Aorta (tissue), 5 donors: ENCODE data around the gene CAB39. TPM values are rescaled to one million over a fixed set of nuclear protein-coding genes. Genes with fewer than 3 reads are reported as not detected.

ENCODE experiments used
- ATAC-seq: fragments of 200-7000 bp; cut with Tn5 transposase; one replicate; pipeline ENCODE4 v1.9.1; 2022; ENCODE audit warnings: moderate library complexity; ENCODE audit not compliant: low FRiP score
- DNase-seq, 2 donors: peaks; one replicate each; pipeline ENCODE4 v3.0.0-alpha.2; 2020
- H3K27ac ChIP-seq, 2 donors: one replicate each; pipeline ENCODE4 v1.5.1; 2013; ENCODE audit warnings: low read length in 2 of 2, mild to moderate bottlenecking in 2 of 2, moderate library complexity in 2 of 2, control low read depth in 1 of 2, inconsistent platforms in 1 of 2, low read depth in 1 of 2
- H3K27me3 ChIP-seq, 2 donors: one replicate each; pipeline ENCODE4 v1.6.1; 2013; ENCODE audit warnings: control low read depth in 1 of 2, low read length in 1 of 2, mild to moderate bottlenecking in 1 of 2, moderate library complexity in 1 of 2; ENCODE audit not compliant: insufficient read depth in 2 of 2, control insufficient read depth in 1 of 2
- H3K36me3 ChIP-seq, 2 donors: one replicate each; pipeline ENCODE4 v1.6.1; 2013; ENCODE audit warnings: control low read depth in 1 of 2, low read length in 1 of 2, mild to moderate bottlenecking in 1 of 2; ENCODE audit not compliant: insufficient read depth in 2 of 2, control insufficient read depth in 1 of 2
- H3K4me1 ChIP-seq, 2 donors: one replicate each; pipeline ENCODE4 v1.6.1; 2013; ENCODE audit warnings: low read length in 2 of 2, control low read depth in 1 of 2, mild to moderate bottlenecking in 1 of 2, moderate library complexity in 1 of 2; ENCODE audit not compliant: insufficient read depth in 2 of 2, control insufficient read depth in 1 of 2
- H3K4me3 ChIP-seq, 2 donors: one replicate each; pipeline ENCODE4 v1.5.1; 2013; ENCODE audit warnings: low read length in 2 of 2, control low read depth in 1 of 2, mild to moderate bottlenecking in 1 of 2
- H3K9me3 ChIP-seq: one replicate; pipeline ENCODE4 v1.6.1; 2013; ENCODE audit warnings: mild to moderate bottlenecking, low read length; ENCODE audit not compliant: control insufficient read depth
- WGBS, 2 donors: extraction: QIAGEN DNeasy Blood & Tissue Kit; methylation state at CpG; one replicate each; pipeline ENCODE4 v1.1.7; 2013; 5-methylcytosine and 5-hydroxymethylcytosine counted together
- intact Hi-C, 2 donors: fragments of 100-400 bp; cut with DNase I; formaldehyde crosslinking; loops; one replicate each; pipeline versions ENCODE4 v1.14.2 to v1.15.0; 2022
- polyA plus RNA-seq, 2 donors: library from polyadenylated mRNA; stranded (reverse); fragments of 200-250 nt; gene quantifications; one replicate each; pipeline ENCODE4 v1.2.3, GENCODE V29; 2013
- total RNA-seq, 2 donors: library from RNA; stranded (reverse); fragmentation: NEBNext Ultra II Directional; extraction: Animal tissue kit (Norgen Biotek cat#: 25700); gene quantifications; one replicate each; pipeline ENCODE4 v1.2.1, GENCODE V29; 2021
- donor health status: healthy with polysubstance abuse.
- donor health status: Bipolar disorder and iron deficiency.
- donor health status: DM: no; HTN: no; CAD: no.
- donor health status: DM: no; HTN: no; CAD: no.
- donor health status: DM: yes; HTN: yes; CAD: no.

The CAB39 gene
- total and polyA plus RNA-seq, 4 donors = 27.3 to 81.1 (median 69.1) TPM

- no peaks in the 10 kb centered on the region for H3K27me3 ChIP-seq
- intact Hi-C loops = loop anchor here (2.0 to 10.0 kb wide), 2 partner anchors 162 to 230 kb away; partner anchors contain the start of gene PSMD1 (in 2 of the 2)
- no peaks in the 10 kb centered on the region for H3K9me3 ChIP-seq
- peaks cover 0 to 2% of the 10 kb centered on the region in 2 donors for H3K36me3 ChIP-seq
- ATAC-seq = peak; percentile 84
- no peak overlapping the region for H3K27ac ChIP-seq
- H3K4me1 ChIP-seq = no peaks in the 10 kb centered on the region
- DNase-seq = no peak
- WGBS, 2 donors = 21 to 22% methylated on average over 14 of the region's 14 CpGs
- no peak overlapping the region for H3K4me3 ChIP-seq
Measured at GRCh38 chr2:230824406-230824978, 111.8 kb downstream of the CAB39 start.

DNA sequence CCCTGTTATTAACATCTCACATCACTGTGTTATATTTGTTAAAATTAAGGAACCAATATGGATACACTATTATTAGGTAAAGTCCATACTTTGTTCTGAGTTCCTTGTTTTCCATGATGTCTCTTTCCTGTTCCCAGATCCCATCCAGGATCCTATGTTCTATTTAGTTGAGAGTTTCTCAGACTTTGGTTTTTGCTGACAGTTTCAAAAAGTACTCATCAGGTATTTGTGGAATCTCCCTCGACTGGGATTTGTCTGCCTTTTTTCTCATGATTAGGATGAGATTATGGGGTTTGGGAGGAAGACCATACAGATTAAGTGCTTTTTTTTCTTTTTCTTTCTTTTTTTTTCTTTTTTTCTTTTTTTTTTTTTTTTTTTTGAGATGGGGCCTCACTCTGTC is 112.7 kb downstream of the CAB39 start:
- peaks cover 0 to 2% of the 10 kb centered on the region in 2 donors for H3K36me3 ChIP-seq
- DNase-seq (no peak), ATAC-seq (no peak)
- peaks cover 3% of the 10 kb centered on the region for H3K9me3 ChIP-seq
- no peaks in the 10 kb centered on the region for H3K27me3 ChIP-seq
- H3K4me3 ChIP-seq = no peak overlapping the region
- 65 to 70% methylated on average over 1 of the region's 1 CpG for WGBS, 2 donors
- H3K4me1 ChIP-seq = no peaks in the 10 kb centered on the region
- H3K27ac ChIP-seq = no peak overlapping the region
- intact Hi-C loops = loop anchor here (2.0 to 10.0 kb wide), 3 partner anchors 87 to 229 kb away; partner anchors contain the start of gene PSMD1 (in 2 of the 2)

DNA sequence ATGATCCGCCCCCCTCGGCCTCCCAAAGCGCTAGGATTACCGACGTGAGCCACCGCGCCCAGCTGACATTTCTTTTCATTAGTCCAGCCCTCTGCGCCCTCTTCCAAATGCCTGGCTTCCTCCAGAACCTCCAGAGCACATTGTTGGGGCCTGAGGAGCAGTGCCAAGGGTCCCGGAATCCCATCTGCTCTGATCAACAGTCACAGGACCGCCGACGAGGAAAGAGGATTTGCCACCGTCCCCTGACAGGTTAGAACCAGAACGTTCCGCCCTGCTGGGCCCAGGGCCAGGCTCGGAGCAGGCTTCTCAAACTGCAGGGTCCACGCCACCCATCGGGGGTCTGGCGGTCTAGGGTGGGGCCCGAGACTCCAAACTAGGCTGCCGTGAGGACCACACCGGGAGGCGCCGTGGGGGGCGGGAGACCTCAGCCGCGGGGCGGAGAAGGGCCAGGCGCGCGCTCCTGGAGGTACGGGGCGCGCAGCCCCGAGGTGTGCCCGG is 115.2 kb downstream of the CAB39 start:
- no peak overlapping the region for H3K27ac ChIP-seq
- H3K9me3 ChIP-seq = peaks cover 3% of the 10 kb centered on the region
- ATAC-seq = no peak
- H3K4me1 ChIP-seq = no peaks in the 10 kb centered on the region
- intact Hi-C loops = loop anchor here (2.0 to 10.0 kb wide), 3 partner anchors 84 to 227 kb away; partner anchors contain the start of gene PSMD1 (in 2 of the 2)
- WGBS, 2 donors = 34 to 36% methylated on average over 36 of the region's 36 CpGs
- peak overlapping the region in 1 of 2 donors; percentile 30 for H3K4me3 ChIP-seq
- no peaks in the 10 kb centered on the region for H3K36me3 ChIP-seq
- H3K27me3 ChIP-seq = no peaks in the 10 kb centered on the region
- no peak for DNase-seq

DNA sequence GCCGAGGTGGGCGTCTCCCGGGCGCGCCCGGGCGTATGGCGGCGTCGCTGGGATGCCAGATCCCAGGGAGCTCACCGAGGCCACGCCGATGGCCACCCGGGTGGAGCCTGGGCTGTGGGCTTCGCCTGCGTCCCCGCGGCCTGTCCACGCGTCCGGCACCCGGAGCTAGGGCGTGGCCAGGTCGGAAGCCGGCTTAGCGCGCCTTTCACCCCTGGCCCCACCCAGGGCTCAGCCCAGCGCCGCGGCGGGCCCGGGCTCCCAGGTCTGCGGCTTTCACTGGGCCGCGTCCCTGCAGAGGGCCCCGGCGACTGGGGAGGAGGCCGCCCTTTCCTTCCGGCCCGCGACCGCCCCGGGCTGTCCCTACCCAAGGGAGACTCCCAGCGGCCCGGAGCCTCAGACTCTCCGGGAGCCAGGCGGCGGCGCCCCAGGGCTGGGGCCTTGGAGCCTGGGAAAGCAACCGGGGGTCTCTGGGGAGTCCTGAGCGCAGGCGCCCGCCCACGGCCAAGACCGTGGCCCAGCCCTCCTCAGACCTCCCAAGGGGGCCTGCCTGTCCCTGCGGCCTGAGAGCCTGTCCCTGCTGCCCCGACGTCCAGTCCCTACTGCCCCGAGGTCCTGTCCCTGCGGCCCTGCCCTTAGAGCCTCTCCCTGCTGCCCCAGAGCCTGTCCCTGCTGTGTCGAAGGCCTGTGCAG is 115.8 kb downstream of the CAB39 start:
- peak; percentile 51 for ATAC-seq
- Histone ChIP-seq H3K9me3 (peaks cover 3% of the 10 kb centered on the region), H3K27me3 (no peaks in the 10 kb centered on the region), H3K4me3 (peak overlapping the region in 1 of 2 donors; percentile 30), H3K36me3 (no peaks in the 10 kb centered on the region), H3K27ac (no peak overlapping the region), H3K4me1 (no peaks in the 10 kb centered on the region)
- no peak for DNase-seq
- WGBS, 2 donors = 7 to 11% methylated on average over 46 to 61 of the region's 61 CpGs
- intact Hi-C loops = loop anchor here (5.0 to 10.0 kb wide), 2 partner anchors 84 to 226 kb away; partner anchors contain the start of gene PSMD1 (in 2 of the 2)

- ATAC-seq (no peak), DNase-seq (no peak)
- no peaks in the 10 kb centered on the region for H3K27me3 ChIP-seq
- intact Hi-C loops = loop anchor here (5.0 to 10.0 kb wide), 2 partner anchors 83 to 226 kb away; partner anchors contain the start of gene PSMD1 (in 2 of the 2)
- H3K27ac ChIP-seq = no peak overlapping the region
- 98% methylated on average over 14 of the region's 14 CpGs for WGBS, 2 donors
- no peak overlapping the region for H3K4me3 ChIP-seq
- H3K4me1 ChIP-seq = no peaks in the 10 kb centered on the region
- H3K36me3 ChIP-seq = no peaks in the 10 kb centered on the region
- peaks cover 3% of the 10 kb centered on the region for H3K9me3 ChIP-seq
Measured at GRCh38 chr2:230829293-230829692, 116.7 kb downstream of the CAB39 start.

DNA sequence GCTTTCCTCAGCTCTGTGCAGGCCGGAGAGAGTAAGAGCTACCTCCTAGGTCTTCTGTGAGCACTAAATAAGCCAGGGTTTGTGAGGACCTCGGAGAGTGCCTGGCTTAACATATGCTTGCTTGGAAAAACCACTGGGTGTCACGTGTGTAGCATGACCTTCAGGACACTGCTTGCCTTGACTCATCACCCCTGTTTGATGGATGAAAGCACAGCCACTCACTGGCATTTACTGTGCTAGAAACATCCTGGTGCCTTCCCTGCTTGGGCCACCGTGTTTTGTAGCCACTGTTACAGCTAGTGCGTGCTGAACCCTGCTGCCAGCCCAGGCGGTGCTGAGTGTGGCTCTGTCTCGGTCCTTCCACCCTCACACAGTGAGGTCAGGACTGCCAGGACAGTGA is 117.3 kb downstream of the CAB39 start:
- H3K4me1 ChIP-seq = no peaks in the 10 kb centered on the region
- no peak overlapping the region for H3K4me3 ChIP-seq
- H3K9me3 ChIP-seq = peaks cover 3% of the 10 kb centered on the region
- no peaks in the 10 kb centered on the region for H3K36me3 ChIP-seq
- intact Hi-C loops = loop anchor here (5.0 to 10.0 kb wide), 2 partner anchors 82 to 225 kb away; partner anchors contain the start of gene PSMD1 (in 2 of the 2)
- H3K27me3 ChIP-seq = no peaks in the 10 kb centered on the region
- WGBS, 2 donors = 95 to 96% methylated on average over 7 of the region's 7 CpGs
- no peak overlapping the region for H3K27ac ChIP-seq
- no peak for DNase-seq
- ATAC-seq = no peak

- no peaks in the 10 kb centered on the region for H3K27me3 ChIP-seq
- no peak for ATAC-seq
- DNase-seq = no peak
- no peak overlapping the region for H3K27ac ChIP-seq
- H3K36me3 ChIP-seq = no peaks in the 10 kb centered on the region
- peaks cover 3% of the 10 kb centered on the region for H3K9me3 ChIP-seq
- no peaks in the 10 kb centered on the region for H3K4me1 ChIP-seq
- 85 to 97% methylated on average over 7 of the region's 7 CpGs for WGBS, 2 donors
- H3K4me3 ChIP-seq = no peak overlapping the region
- intact Hi-C loops = no loop called here
Measured at GRCh38 chr2:230830428-230830827, 117.8 kb downstream of the CAB39 start.

DNA sequence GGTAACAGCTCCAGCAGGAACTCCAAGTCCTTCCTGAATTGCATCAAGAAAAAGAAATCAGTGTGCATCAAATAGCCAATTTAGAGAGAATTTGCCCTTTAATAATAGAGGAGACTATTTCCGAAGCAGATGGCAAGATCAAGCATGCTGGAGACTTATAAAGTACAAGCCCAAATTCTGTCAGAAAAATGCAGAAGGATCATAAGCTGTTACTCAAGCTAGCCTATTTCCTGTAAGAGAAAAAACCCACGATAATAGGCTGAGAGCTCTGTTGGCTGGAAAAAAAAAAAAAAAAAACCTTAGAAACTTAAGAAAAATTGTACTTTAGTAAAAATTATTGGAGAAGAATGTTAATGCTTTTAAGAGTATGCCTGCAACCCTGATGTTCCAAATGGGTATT is 127.7 kb downstream of the CAB39 start:
- H3K4me3 ChIP-seq = no peak overlapping the region
- H3K36me3 ChIP-seq = no peaks in the 10 kb centered on the region
- 10 to 14% methylated on average over 2 of the region's 2 CpGs for WGBS, 2 donors
- intact Hi-C loops = no loop called here
- no peaks in the 10 kb centered on the region for H3K4me1 ChIP-seq
- ATAC-seq (no peak), DNase-seq (no peak)
- H3K27me3 ChIP-seq = no peaks in the 10 kb centered on the region
- peaks cover 2% of the 10 kb centered on the region for H3K9me3 ChIP-seq
- no peak overlapping the region for H3K27ac ChIP-seq
